OCI-LY1 (cell line): ENCODE measurements around the gene SHANK3.

Experiments used
- CTCF ChIP-seq: fragments of 200-600 bp; sonication (generic), shearing (Covaris generic); IDR thresholded peaks from 2 replicates; pipeline ENCODE4 v1.5.1; 2017; ENCODE audit warnings: mild to moderate bottlenecking, antibody characterized with exemption, low read length, moderate library complexity, mixed read lengths
- EZH2 ChIP-seq: fragments of 200-600 bp; sonication (generic), shearing (Covaris generic); IDR thresholded peaks from 2 replicates; pipeline ENCODE4 v1.8.0; 2017; ENCODE audit warnings: borderline replicate concordance, mixed run types, mild to moderate bottlenecking, antibody characterized with exemption, low read length, moderate library complexity, mixed read lengths

- no peak for TF ChIP-seq CTCF
- TF ChIP-seq EZH2 = no peak
These were observed 6.9 kb upstream of the SHANK3 start for GRCh38 chr22:50665738-50666137.
